Duodenal mucosa (tissue), 2 donors: ENCODE measurements around the gene CFAP45.

Experiments used
- H3K27ac ChIP-seq: one replicate; pipeline ENCODE4 v1.7.0; 2013; ENCODE audit warnings: low read depth, low read length
- H3K27me3 ChIP-seq, 2 donors: one replicate each; pipeline ENCODE4 v1.7.0; 2013; ENCODE audit warnings: low read length in 2 of 2, control low read depth in 1 of 2; ENCODE audit not compliant: insufficient read depth in 2 of 2, control insufficient read depth in 1 of 2
- H3K36me3 ChIP-seq, 2 donors: one replicate each; pipeline ENCODE4 v1.7.0; 2013; ENCODE audit warnings: low read length in 2 of 2, control low read depth in 1 of 2; ENCODE audit not compliant: insufficient read depth in 2 of 2, control insufficient read depth in 1 of 2
- H3K4me1 ChIP-seq, 2 donors: one replicate each; pipeline ENCODE4 v1.7.0; 2013; ENCODE audit warnings: low read length in 2 of 2, control low read depth in 1 of 2; ENCODE audit not compliant: insufficient read depth in 2 of 2, control insufficient read depth in 1 of 2
- H3K4me3 ChIP-seq, 2 donors: one replicate each; pipeline ENCODE4 v1.7.0; 2013; ENCODE audit warnings: low read length in 2 of 2, low read depth in 1 of 2
- H3K9ac ChIP-seq, 2 donors: one replicate each; pipeline ENCODE4 v1.7.0; 2013; ENCODE audit warnings: low read length in 2 of 2, low read depth in 1 of 2
- H3K9me3 ChIP-seq, 2 donors: one replicate each; pipeline ENCODE4 v1.7.0; 2013; ENCODE audit warnings: low read length in 2 of 2, control low read depth in 1 of 2; ENCODE audit not compliant: control insufficient read depth in 1 of 2

The CFAP45 gene

GRCh38 chr1:159841749-159842148, 58.2 kb downstream of the CFAP45 start:
- Histone ChIP-seq H3K9ac (no peak overlapping the region), H3K4me1 (peaks cover 8% of the 10 kb centered on the region in 2 donors), H3K36me3 (no peaks in the 10 kb centered on the region), H3K27ac (no peak overlapping the region), H3K9me3 (no peaks in the 10 kb centered on the region), H3K4me3 (no peak overlapping the region), H3K27me3 (no peaks in the 10 kb centered on the region)

GRCh38 chr1:159839116-159839849, 60.7 kb downstream of the CFAP45 start:
- Histone ChIP-seq H3K9ac (no peak overlapping the region), H3K27me3 (no peaks in the 10 kb centered on the region), H3K27ac (no peak overlapping the region), H3K4me1 (no peaks in the 10 kb centered on the region), H3K9me3 (no peaks in the 10 kb centered on the region), H3K36me3 (no peaks in the 10 kb centered on the region), H3K4me3 (no peak overlapping the region)

- Histone ChIP-seq H3K4me1 (no peaks in the 10 kb centered on the region), H3K27ac (no peak overlapping the region), H3K4me3 (no peak overlapping the region), H3K27me3 (no peaks in the 10 kb centered on the region), H3K9ac (no peak overlapping the region), H3K9me3 (no peaks in the 10 kb centered on the region), H3K36me3 (no peaks in the 10 kb centered on the region)
Measured at GRCh38 chr1:159838715-159839114, 61.2 kb downstream of the CFAP45 start.

GRCh38 chr1:159835862-159836525, 64.0 kb downstream of the CFAP45 start:
- Histone ChIP-seq H3K4me3 (no peak overlapping the region), H3K36me3 (no peaks in the 10 kb centered on the region), H3K27me3 (no peaks in the 10 kb centered on the region)

GRCh38 chr1:159835356-159835755, 64.6 kb downstream of the CFAP45 start:
- Histone ChIP-seq H3K27me3 (no peaks in the 10 kb centered on the region), H3K36me3 (no peaks in the 10 kb centered on the region), H3K4me3 (no peak overlapping the region), H3K9ac (no peak overlapping the region), H3K27ac (no peak overlapping the region), H3K9me3 (no peaks in the 10 kb centered on the region), H3K4me1 (peaks cover 0 to 7% of the 10 kb centered on the region in 2 donors)

More at GRCh38 chr1:159835862-159836525, 64.0 kb downstream of the CFAP45 start:
- no peak overlapping the region for H3K27ac ChIP-seq
- peaks cover 0 to 7% of the 10 kb centered on the region in 2 donors for H3K4me1 ChIP-seq
- H3K9ac ChIP-seq: no peak overlapping the region
- no peaks in the 10 kb centered on the region for H3K9me3 ChIP-seq

GRCh38 chr1:159832309-159832708, 67.7 kb downstream of the CFAP45 start:
- Histone ChIP-seq H3K4me1 (peaks cover 0 to 7% of the 10 kb centered on the region in 2 donors), H3K36me3 (no peaks in the 10 kb centered on the region), H3K9me3 (no peaks in the 10 kb centered on the region)

GRCh38 chr1:159831412-159832141, 68.4 kb downstream of the CFAP45 start:
- Histone ChIP-seq H3K36me3 (no peaks in the 10 kb centered on the region), H3K9ac (no peak overlapping the region), H3K4me1 (peaks cover 0 to 7% of the 10 kb centered on the region in 2 donors), H3K27me3 (no peaks in the 10 kb centered on the region), H3K27ac (no peak overlapping the region), H3K9me3 (no peaks in the 10 kb centered on the region), H3K4me3 (no peak overlapping the region)

More at GRCh38 chr1:159832309-159832708, 67.7 kb downstream of the CFAP45 start:
- H3K9ac ChIP-seq: no peak overlapping the region
- no peaks in the 10 kb centered on the region for H3K27me3 ChIP-seq
- no peak overlapping the region for H3K27ac ChIP-seq
- no peak overlapping the region for H3K4me3 ChIP-seq

- Histone ChIP-seq H3K4me1 (peaks cover 0 to 7% of the 10 kb centered on the region in 2 donors), H3K9me3 (no peaks in the 10 kb centered on the region), H3K27ac (no peak overlapping the region), H3K4me3 (no peak overlapping the region), H3K9ac (no peak overlapping the region), H3K27me3 (no peaks in the 10 kb centered on the region), H3K36me3 (no peaks in the 10 kb centered on the region)
Measured at GRCh38 chr1:159830722-159831121, 69.2 kb downstream of the CFAP45 start.

- Histone ChIP-seq H3K9ac (no peak overlapping the region), H3K4me1 (peaks cover 0 to 7% of the 10 kb centered on the region in 2 donors), H3K36me3 (no peaks in the 10 kb centered on the region), H3K27ac (no peak overlapping the region), H3K4me3 (no peak overlapping the region), H3K9me3 (no peaks in the 10 kb centered on the region), H3K27me3 (no peaks in the 10 kb centered on the region)
Measured at GRCh38 chr1:159829822-159830465, 70.0 kb downstream of the CFAP45 start.

- Histone ChIP-seq H3K27me3 (no peaks in the 10 kb centered on the region), H3K4me3 (no peak overlapping the region), H3K27ac (no peak overlapping the region), H3K9ac (no peak overlapping the region), H3K4me1 (peaks cover 4 to 7% of the 10 kb centered on the region in 2 donors), H3K36me3 (no peaks in the 10 kb centered on the region), H3K9me3 (no peaks in the 10 kb centered on the region)
Measured at GRCh38 chr1:159829273-159829634, 70.7 kb downstream of the CFAP45 start.
